Fibroblast of lung (primary cell): ENCODE results near the gene FARP1.

Source experiments
- CTCF ChIP-seq, 2 donors: IDR thresholded peaks in 1 of 2; conservative IDR thresholded peaks in 1 of 2; 1 replicate in 1 of 2; 2 replicates in 1 of 2; pipeline ENCODE4 v1.5.1; 2011 to 2012; ENCODE audit warnings: low read length in 2 of 2, control low read depth in 1 of 2, inconsistent platforms in 1 of 2, low read depth in 1 of 2, mild to moderate bottlenecking in 1 of 2
- EZH2 ChIP-seq: IDR thresholded peaks from 2 replicates; pipeline ENCODE4 v1.5.1; 2012; ENCODE audit warnings: low read length, control low read depth, mild to moderate bottlenecking; ENCODE audit errors: missing control alignments

- TF ChIP-seq CTCF (conservative IDR thresholded peaks at IDR 0.05 in 1 of 2, IDR thresholded peaks at IDR 0.05 in 1 of 2; ENCODE audit: low read depth in 1 of 2, low read length in 2 of 2) (no peak), EZH2 (no peak)
Observed at GRCh38 chr13:98444381-98444780, 301.5 kb downstream of the FARP1 start.
